ENCODE results near the gene CDK5R1.

The CDK5R1 gene

DNA sequence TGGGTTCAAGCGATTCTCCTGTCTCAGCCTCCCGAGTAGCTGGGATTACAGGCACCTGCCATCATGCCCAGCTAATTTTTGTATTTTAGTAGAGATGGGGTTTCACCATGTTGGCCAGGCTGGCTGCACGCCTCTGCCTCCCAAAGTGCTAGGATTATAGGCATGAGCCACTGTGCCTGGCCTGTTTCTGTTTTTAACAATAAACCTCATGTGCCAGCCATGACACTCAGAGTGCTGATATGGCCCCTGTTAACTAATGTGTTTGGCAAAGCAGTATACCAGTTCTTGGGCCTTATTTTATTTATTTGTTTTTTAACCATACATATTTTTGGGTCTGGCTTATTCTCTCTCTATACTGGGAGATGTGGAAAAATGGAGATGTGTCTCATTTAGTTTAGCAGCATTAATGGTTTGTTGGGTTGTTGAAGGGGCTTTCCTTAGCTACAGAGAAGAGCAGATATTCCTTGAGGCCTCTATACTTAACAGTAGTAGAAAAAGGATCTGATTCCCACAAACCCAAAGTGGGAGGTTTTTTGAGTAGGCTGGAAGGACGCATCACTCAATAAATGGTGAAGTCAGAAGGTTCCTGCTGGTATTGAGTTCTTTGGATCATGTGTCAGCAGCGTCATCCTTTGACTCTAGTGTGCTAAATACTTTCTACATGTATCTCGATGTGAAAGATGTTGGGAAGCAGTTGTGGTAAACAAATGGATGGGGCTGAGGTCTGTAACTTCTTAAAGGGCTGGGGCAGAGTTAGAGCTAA is 16.2 kb upstream of the CDK5R1 start:
- no peak for DNase-seq (ENCODE audit: low spot score)

DNA sequence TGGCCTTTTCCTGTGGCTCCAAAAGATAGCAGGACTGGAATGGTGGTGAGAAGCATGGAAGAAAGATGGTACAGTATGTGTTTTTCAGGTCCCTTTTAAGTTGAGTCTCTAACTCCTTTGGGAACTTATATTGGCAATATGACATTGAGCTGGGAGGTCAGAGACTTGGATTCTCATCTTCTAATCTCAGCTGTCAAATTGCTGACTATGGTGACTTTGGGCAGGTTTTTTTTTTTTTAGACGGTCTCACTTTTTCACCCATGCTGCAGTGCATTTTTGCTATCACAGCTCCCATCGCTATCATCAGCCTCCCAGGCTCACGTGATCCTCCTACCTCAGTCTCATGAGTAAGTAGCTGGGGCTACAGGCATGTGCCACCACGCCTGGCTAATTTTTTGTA is 15.1 kb upstream of the CDK5R1 start:
- no peak for DNase-seq (ENCODE audit: low spot score)

DNA sequence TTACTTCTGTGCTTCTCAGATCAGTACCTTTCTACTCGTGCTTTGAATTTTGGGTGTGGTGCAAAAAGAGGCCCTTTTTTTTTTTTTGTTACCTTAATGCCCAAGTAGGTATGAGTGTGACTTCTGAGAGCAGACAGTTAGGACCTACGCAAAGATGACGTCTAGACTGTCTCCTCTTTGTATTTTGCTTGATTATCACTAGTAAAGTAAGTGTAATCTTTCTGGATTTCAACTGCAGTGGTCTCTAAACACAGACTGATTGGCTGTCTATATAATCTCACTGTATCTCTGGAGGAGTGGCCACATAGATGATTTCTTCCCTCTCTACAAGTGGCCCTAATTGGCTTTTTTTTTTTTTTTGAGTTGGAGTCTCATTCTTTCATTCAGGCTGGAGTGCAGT is 11.5 kb upstream of the CDK5R1 start:
- no peak for DNase-seq (ENCODE audit: low spot score)

GRCh38 chr17:32477220-32477619 is 9.6 kb upstream of the CDK5R1 start:
- no peak for DNase-seq (ENCODE audit: low spot score)

DNA sequence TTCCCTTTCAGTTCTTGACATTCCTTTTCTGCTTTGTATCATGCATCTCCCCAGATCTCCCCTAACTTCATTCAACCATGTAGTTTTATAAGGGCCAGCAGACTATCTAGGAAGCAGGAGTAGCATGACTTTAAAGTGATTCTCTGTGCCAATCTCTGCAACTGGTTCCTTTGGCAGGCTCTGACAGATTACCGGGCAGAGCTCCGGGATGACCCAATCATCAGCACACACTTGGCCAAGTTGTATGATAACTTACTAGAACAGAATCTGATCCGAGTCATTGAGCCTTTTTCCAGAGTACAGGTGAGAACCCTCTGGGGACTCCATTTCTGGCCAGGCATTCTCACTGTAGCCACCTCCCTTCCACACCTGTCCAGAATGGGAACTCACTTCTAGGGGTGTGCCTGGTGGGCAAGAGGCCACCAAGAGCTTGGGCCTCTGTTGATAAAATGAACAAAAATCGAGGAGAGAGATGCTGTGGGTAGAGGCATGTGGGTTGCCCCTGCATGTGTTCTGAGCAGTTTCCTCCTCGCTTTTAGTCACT is 7.6 kb upstream of the CDK5R1 start:
- DNase-seq (ENCODE audit: low spot score) = no peak

DNA sequence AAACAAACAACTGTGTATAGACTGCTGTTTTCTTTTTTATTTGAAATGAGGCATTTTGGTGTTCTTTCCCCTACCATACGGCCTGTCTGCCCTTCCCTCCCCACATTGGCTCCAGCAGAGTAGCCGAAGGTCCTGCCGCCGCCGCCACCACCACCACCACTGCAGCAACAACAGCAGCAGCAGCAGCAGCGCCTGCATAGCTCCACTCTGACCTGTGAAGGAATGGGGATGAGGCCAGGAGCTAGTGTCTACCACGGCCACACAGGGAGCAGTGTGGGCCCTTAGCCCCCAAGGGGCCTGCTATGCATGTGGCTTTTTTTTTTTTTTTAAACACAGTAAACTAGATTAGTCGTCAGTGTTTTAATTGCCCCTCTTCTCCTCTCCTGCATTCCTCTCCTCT is 5.6 kb upstream of the CDK5R1 start:
- DNase-seq (ENCODE audit: low spot score) = no peak

DNA sequence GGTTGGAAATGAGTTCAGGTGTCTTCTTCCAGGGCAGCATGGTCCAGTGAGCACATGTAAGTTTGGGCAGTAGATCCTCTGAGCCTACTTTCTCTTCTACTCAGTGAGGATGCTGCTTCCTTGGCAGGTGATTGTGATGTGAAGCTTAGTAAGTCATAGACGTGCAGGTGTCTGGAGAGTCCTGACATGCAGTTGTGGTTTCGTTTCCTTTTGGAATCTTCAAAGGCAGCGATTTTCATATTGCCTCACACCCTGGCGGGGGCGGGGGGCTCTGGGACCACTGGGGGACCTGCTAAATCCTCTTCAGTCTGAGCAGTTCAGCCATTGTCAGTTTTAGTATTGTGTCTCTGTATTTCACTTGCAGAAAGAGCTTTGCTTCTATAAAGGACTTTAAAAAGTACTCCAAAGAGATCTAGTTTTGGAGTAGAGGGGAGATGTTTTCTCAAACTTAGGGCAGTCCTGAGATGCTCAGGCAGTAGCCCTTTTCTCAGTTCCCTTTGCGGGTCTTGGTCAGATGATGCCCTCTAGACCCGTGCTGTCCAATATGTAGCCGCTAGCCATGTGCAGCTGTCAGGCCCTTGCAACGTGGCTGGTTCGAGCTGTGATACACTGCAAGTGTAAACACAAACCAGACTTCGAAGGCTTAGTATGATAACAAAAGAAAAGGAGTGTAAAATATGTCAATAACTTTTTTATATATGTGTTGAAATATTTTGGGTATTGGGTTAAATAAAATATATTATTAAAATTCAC is 4.0 kb upstream of the CDK5R1 start:
- no peak for DNase-seq (ENCODE audit: low spot score)

GRCh38 chr17:32483451-32484019 is 3.3 kb upstream of the CDK5R1 start:
- DNase-seq (ENCODE audit: low spot score) = peak; percentile 79

GRCh38 chr17:32484041-32484461 is 2.7 kb upstream of the CDK5R1 start:
- no peak for DNase-seq (ENCODE audit: low spot score)

- no peak for DNase-seq (ENCODE audit: low spot score)
These were observed 2.2 kb upstream of the CDK5R1 start for GRCh38 chr17:32484628-32485027.

- DNase-seq (ENCODE audit: low spot score) = peak; percentile 22
These were observed 1.3 kb upstream of the CDK5R1 start for GRCh38 chr17:32485261-32486110.

DNA sequence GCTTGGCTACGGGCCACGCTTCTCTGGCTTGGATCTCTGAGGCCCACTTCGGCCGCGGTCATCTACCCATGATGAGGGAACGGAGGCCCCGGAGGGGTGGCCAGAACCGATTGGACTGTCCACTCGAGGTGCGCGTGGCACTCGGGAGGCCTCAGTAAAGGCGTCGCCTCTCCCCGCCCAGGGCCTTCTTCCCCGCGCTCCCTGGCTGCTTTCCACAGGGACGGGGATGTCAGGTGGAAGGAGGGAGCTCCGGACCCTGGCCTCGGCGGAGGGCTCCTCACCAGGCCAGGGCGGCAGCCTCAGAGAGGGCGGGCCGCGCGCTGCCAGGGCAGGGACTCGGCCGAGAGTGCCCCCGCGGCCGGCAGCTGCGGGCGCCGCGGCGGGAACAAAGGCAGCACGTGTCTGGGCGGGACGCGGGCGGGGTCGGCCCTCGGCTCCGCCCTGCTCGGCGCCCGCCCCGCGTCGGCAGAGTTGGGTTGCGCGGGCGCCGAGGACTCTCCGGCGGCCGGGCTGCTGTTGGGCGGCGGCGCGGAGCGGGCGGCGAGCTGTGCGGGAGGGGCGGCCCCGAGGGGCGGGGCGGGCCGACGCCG is 587 bp upstream of the CDK5R1 start:
- DNase-seq (ENCODE audit: low spot score) = peak; percentile 82

DNA sequence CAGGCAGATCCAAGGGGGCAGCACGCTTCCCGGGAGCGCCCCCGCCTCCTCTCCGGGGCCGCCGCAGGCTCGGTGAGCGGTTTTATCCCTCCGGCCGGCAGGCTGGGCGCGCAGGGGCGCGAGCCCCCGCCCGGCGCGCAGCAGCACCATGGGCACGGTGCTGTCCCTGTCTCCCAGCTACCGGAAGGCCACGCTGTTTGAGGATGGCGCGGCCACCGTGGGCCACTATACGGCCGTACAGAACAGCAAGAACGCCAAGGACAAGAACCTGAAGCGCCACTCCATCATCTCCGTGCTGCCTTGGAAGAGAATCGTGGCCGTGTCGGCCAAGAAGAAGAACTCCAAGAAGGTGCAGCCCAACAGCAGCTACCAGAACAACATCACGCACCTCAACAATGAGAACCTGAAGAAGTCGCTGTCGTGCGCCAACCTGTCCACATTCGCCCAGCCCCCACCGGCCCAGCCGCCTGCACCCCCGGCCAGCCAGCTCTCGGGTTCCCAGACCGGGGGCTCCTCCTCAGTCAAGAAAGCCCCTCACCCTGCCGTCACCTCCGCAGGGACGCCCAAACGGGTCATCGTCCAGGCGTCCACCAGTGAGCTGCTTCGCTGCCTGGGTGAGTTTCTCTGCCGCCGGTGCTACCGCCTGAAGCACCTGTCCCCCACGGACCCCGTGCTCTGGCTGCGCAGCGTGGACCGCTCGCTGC is 832 bp downstream of the CDK5R1 start:
- peak; percentile 50 for DNase-seq (ENCODE audit: low spot score)

GRCh38 chr17:32488177-32488542 is 1.4 kb downstream of the CDK5R1 start:
- peak; percentile 44 for DNase-seq (ENCODE audit: low spot score)

DNA sequence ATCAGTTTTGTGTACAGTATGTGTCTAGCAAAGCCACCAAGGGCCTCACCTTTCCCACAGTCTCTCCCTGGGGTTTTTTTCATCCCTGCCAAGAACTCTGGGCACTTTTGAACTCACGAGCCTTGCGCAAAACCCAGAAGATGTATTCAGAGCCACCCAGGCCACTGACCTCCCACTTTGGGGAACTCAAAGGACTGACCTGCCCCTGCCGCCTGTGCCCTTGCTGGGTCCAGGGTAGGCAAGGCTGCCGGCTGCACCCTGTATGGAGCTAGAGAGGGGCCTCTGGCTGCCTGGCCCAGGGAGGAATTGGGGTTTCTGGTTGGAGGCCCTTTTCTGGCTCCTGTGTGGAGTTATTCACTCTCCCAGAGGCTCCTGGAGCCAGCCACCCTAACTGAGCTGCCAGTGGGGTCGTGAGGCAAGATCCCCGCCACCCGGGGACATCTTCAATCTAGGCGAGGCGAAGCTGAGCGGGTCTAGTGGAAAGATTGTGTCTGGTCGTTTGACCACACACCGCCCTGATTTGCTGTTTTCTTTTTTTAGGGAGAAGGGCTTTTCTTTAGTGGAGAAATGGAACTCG is 1.9 kb downstream of the CDK5R1 start:
- DNase-seq (ENCODE audit: low spot score) = no peak

GRCh38 chr17:32489320-32490100 is 2.7 kb downstream of the CDK5R1 start:
- DNase-seq (ENCODE audit: low spot score) = no peak

DNA sequence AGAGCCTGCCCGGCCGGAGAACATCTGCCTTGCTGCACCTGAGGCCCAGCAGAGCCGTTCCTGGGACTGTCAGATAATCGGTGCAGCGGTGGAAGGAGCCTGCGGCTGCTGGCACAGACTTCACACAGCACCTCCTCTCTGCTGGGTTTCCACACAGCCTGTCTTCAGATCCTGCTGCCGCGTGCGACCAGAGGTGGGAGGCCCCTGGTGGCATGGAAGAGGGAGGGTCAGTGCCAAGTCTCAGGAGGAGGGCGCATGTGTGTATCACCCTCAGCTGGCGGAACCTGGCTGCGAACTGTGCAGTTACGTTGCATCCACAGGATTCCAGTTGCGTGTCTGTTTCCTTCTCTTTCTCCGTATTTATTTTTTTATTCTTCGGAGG is 3.3 kb downstream of the CDK5R1 start:
- DNase-seq (ENCODE audit: low spot score) = peak; percentile 41

- no peak for DNase-seq (ENCODE audit: low spot score)
These were observed 4.8 kb downstream of the CDK5R1 start for GRCh38 chr17:32491371-32492263.

DNA sequence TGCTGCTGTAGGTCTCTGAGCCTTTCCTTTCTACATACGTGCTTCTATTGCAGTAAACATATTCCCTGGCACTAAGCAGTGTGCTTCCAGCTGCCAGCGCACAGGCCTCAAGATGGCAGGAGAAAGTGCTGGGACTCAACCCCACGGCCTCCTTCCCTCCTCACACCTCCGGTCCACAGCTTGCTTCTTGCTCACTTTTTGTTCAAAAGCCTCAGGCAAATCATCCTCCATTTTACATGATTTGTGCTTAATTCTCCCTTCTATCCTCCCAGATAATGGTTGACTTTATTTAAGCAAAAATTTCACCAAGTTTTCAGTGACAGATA is 5.4 kb downstream of the CDK5R1 start:
- DNase-seq (ENCODE audit: low spot score) = no peak

All from SK-N-DZ (cell line).